GM18909 (cell line): Measurements from ENCODE around the gene GATA3.

Source experiments
- ATAC-seq: cut with Tn5 transposase; IDR thresholded peaks from one replicate; pipeline ENCODE4 v1.9.1; 2021; ENCODE audit warnings: mild to moderate bottlenecking; ENCODE audit not compliant: unreplicated experiment, poor library complexity

Gene GATA3

DNA sequence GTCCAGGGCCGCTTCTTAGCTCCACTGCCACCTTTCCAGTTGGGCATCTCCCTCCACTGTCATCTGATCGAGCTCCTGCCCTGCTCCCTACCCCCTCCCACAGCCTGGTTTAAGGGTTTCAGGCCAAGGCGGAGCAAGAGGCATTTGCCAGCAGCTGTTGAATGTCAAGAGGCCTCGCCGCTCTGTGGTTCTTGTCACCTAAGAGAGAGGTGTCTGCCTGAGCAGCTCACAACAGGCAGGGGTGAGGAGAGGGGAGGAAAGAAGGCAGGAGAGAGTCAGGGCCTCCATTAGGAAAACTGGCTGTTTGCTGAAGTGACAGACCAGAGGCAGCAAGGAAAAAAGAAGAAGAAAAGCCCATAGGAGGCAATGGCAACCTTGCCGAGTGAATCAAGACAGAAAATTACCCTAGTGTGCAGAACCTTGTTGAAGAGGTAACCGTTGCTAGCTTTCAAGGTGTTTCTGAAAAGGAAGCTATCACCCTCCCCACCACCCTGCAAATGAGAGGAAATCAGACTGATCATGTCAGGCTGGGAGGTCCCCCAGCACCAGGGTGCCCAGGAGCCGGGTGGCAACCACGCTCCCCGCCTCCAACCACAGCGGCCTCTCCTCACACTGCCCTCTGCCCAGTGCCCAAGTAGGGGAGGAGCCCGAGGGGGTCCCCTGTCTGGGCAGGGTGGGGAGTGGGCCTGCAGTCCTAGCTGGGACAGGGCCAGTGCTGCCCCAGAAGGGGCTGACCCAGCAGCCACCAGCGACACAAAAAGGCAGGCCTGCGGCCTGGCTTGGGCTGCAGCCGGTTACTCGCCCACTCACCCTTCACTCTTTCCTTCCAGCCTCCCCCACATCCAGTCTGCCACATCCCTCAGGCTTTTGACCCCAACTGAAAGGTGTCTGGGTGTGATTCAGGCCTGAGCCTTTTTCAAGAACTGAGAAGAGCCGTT, 7.1 kb downstream of the GATA3 start:
- ATAC-seq = peak; percentile 19

DNA sequence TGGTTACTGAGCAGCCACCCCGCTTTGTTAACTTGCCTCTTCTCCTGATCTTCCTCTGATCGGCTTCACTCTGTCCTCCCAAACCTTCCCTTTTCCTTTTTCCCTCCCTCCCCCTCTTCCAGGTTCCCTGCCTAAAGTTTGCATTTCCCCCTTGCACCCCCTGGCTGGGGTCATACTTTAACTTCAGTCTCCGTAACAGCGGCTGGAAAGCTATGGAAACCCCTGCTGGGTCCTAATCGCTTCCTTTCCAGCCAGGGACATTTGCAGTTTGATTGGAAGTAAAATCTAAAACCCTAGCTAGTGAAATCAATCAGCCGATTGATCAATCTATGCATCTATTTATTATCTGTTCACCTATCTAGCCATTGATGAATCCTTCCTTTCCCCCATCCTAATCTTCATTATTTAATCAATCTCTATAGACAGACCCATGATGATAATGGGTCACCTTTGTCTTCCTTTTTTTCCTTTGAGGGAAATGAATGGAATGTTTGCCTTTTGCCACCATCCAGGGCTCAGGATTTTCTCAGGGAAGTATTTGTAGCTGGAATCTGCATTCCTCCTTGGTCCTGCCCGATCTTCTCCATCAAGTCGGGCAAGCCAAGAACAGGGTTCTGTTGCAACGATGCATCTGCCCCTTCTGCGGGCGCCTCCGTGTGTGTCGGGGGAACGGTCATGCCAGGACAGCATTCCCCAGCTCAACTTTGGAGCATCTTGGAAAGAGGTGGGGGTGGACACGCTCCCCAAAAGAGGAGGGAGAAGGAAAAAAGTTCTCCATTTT, 8.8 kb downstream of the GATA3 start:
- ATAC-seq = no peak

DNA sequence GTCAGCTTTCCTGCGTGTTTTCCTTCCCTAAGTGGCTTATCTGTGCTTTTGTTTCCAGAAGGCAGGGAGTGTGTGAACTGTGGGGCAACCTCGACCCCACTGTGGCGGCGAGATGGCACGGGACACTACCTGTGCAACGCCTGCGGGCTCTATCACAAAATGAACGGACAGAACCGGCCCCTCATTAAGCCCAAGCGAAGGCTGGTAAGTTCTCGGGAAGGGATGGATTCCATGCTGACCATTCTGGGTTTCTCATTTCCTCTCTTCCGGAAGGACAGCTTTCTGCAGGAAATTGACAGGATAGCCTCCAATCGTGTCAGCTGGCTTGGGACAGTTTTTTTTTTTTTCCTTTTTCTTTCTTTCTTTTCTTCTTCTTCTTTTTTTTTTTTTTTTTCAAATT, 9.4 kb downstream of the GATA3 start:
- no peak for ATAC-seq

DNA sequence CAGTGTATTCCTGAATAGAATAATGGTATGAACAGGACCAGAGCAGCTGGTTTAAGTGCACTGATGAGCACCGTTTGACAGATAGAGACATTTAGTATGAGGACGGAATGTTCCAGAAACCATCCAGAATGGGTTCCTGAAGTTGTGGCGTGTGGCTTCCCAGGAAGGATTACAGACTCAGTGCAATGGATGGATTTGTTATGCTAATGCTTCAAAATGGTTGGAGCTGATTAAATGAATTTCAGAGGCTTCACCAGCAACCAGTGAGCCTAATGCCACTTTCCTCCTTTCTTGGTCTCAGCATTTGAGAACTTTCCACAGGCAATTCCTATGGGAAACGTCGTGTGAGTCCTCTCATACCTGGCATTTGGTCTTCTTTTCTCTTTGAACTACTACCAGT, 9.9 kb downstream of the GATA3 start:
- no peak for ATAC-seq

DNA sequence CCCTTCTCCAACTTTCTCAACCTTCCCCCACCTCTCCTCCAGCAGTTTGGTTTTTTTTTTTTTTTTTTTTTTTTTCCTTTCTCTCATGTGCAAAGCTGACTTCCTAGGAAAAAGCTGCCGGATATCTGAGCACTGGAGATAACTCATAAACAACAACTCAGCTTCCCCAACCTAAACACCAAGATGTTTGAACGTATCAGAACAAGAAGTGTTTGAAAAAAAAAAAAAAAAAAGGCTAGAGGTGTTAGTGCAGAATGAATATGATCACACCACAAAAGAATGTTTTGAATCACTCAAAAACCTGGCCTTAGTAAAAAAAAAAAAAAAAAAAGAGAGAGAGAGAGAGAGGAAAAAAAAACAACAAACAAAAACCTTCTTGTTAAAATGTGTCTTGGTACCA, 11.2 kb downstream of the GATA3 start:
- no peak for ATAC-seq

DNA sequence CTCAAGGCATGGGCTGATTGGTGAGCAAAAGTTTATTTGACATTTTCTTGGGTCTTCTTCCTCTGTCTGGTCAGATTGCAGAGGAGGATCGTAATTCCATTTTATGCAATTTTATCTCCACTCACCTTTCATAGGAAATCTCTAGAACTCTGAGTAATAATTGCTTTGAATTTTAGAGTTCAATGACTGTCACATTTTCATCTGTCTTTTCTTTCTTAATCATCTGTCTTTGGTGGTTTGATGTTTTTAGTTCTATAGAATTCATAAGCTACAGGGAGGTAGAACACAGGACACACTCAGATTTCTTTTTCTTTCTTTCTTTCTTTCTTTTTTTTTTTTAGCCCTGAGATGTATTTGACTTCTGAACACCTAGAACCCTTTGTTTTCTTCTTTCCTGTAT, 11.6 kb downstream of the GATA3 start:
- no peak for ATAC-seq

DNA sequence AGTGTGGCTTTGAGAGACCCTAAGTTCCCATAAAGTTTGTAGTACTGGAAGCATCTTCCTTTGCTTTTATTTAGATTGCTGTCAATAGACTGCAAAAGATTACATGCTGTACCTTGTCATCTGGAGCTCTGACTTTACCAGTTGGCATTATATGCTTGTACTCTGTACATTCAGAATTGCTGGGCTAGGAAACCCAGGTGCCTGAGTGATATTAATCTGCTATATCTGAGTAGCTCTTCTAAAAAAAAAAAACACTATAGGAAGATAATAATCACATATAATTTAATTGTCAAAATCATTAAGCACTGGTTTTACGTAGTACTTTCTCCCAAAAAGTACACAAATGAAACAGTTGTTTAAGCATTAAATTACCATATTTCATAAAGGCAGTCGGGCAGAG, 12.3 kb downstream of the GATA3 start:
- no peak for ATAC-seq

DNA sequence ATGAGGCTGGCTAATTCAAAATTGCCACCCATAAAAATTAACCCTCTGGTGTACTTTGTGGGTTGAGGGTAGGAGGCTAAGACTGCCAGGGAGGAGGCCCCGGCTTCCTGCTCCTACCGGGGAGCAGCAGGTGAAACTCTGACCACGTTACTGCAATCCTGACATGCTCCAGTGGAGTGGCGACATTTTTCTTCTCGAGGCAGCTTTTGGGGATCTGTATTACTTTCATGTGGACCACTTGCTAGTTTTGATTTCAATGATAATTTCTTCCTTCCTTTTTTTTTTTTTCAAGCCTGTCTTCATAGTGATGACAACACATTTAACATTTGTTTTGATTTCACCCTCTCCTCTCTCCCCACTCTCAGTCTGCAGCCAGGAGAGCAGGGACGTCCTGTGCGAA, 14.6 kb downstream of the GATA3 start:
- peak; percentile 51 for ATAC-seq

DNA sequence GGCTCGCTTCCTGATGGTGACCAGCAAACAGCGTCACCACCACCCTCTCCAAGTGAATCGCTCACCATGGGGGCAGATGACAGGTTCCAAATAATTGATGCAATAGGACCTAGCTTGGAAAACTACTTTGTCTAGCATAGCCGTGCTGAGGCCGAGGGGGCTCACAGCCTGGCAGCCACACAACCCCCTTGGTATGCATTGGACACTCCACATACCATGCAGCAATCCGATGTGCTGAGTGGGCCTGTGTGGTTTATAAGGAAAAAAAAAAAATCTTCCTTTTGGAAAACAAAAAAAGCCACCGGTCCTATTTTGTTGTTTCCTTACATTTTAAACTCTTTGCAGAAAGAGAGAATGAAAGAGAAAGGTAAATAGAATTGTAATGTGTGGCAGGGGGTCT, 15.1 kb downstream of the GATA3 start:
- ATAC-seq = no peak

DNA sequence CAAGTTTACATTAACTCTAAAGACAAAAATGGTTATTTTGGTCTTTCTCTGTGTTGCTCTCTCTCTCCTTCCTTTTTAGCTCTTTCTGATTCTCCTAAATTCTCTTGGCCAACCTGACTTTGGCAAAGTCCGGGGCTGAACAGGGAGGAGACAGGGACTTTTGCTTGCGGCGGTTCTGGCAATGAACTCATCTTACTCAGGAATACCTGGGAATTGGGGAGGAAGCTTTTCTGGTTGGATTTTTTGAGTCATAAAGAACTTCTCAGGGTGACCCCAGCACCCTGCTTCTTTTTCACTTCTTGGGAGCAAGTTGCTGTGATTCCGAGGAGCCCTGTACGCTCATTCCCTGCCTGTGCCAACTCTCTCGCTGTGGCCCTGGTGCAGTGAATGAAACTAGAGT, 16.0 kb downstream of the GATA3 start:
- ATAC-seq = no peak

DNA sequence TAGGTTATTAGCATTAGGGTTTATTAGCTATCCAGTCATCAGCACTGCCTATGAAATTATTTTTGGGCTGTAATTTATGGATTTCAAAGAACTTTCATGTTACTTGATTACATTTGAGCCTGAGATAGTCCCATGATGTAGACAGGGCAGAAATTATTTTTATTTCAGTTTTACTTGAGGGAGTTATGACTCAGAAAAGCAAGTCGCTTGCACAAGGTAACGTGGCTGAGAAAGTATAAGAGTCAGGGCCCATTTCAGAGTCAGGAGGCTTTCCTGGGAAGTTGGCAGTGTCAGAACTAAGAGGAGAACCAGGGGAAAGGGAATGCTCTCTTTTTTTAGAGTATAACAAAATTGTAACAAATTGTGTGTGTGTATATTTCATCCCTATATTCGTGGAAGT, 16.5 kb downstream of the GATA3 start:
- ATAC-seq = no peak

DNA sequence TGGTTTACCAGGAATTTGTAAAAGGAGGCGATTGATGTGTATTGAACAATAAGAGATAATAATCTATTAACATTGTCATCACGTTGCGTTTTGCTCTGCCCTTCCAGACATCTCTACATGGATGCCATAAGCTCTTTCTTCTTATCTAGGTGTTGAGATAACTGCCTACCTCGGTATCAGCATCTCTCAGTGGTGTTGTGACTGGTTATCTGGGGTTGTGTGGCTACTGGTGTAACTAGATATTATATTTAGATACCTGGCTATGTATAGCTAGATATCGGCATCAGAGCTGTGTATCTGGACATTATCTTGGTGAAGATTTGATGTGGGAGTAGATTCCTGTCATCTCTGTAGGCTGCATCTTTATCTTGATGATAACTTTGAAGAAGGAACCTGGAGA, 17.2 kb downstream of the GATA3 start:
- ATAC-seq = no peak

DNA sequence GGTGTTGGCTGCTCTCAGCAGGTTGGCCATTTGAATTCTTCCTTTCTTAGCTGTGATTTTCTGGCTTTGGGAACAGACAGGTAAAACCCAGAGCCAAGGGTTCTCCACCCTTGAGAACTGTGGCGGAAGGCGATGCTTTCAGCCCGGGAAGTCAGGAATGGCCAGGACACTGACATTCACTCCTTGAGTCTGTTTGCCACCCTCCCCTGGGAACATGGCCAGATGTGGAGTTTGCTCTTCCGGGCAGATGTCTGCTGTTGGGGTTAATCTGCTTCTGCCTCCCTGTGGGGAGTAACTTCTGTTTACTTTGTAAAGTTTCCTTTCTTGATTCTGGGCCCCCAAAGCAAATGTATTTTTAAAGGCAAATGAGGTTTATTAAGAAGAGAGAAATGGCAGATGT, 17.7 kb downstream of the GATA3 start:
- ATAC-seq = no peak

DNA sequence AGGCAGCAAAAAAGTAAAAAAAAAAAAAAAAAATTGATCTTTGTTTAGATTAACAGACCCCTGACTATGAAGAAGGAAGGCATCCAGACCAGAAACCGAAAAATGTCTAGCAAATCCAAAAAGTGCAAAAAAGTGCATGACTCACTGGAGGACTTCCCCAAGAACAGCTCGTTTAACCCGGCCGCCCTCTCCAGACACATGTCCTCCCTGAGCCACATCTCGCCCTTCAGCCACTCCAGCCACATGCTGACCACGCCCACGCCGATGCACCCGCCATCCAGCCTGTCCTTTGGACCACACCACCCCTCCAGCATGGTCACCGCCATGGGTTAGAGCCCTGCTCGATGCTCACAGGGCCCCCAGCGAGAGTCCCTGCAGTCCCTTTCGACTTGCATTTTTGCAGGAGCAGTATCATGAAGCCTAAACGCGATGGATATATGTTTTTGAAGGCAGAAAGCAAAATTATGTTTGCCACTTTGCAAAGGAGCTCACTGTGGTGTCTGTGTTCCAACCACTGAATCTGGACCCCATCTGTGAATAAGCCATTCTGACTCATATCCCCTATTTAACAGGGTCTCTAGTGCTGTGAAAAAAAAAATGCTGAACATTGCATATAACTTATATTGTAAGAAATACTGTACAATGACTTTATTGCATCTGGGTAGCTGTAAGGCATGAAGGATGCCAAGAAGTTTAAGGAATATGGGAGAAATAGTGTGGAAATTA, 19.4 kb downstream of the GATA3 start:
- no peak for ATAC-seq

DNA sequence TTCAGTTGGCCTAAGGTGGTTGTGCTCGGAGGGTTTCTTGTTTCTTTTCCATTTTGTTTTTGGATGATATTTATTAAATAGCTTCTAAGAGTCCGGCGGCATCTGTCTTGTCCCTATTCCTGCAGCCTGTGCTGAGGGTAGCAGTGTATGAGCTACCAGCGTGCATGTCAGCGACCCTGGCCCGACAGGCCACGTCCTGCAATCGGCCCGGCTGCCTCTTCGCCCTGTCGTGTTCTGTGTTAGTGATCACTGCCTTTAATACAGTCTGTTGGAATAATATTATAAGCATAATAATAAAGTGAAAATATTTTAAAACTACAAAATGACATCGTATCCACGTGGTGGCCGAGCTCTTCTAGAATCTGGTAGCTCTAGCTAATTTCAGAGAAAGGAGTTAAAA, 20.4 kb downstream of the GATA3 start:
- ATAC-seq = no peak

DNA sequence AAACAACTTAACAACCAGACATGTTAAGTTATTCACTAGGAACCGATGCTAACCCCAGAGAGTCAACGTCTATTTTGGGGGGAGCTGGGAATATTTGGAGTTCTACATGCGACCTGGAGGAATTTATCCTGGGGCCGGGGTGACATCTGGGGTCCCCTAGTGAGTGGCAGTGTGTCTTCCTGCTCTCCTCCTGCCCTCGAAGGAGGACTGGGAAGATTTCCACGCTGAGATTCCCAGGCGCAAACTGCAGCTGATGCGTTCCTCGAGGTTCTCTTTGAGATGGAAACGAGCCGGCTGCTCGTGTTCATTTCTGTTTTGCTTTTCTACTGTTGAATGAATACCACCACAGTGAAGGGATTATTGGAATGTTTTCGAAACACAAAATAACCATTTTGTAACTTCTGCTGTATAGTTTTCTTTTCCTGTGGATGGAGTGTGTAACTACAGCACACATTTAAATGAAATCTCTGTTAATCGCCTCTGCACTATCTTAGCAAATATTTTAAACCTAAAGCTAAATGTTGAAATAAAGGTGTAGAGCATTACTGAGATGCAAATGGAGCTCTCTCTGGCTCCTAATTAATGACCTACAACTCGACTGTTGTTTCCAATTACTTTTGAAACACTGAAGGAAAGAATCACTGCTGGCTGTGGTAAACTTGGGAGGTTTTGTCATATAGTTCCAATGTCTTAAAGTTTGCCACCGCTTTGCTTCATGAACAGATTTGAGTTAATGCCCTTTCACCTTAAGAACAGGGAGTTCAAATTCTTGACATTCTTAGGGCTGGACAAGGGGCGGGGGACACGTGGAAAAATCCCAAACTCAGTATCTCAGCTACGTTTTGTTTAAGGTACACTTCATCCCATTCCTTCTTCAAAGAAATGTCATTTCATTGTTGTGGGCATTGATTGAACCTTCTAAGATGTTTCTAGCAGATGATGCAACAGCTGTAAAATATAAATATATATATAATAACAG, 21.1 kb downstream of the GATA3 start:
- no peak for ATAC-seq

DNA sequence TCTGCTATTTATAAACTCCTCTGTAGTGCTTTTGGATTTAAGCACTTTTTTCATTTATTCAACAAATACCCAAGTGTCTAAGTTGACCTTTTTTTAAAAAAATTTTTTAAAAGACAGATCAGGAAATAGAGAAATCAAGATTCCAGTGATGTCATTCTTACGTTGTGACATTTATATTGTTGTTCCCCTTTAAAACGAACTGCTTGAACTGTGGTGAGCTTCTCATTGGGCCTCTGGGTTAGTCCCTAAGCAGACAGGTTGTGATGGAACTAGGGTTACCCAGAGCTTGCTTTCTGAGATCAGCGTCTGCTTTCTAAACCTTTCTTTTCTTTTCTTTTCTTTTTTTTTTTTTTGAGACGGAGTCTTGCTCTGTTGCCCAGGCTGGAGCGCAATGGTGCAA, 22.4 kb downstream of the GATA3 start:
- no peak for ATAC-seq

DNA sequence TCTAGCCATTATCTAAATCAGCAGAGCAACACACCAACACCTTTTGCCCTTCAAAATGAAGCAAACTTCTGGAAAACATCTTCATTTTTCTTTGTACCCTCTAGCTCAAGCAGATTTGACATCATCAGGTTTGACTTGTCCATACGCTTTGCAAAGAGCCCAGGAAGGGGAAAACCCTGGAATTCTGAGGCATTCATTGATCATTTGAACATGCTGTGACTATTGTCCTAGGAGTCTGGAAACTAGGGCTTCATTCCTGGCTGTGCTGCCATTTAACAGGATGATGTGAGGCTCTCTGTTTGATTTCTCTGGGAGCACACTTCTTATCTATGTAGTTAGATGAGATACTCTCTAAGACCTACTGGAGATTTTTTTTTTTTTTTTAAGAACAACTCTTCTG, 23.5 kb downstream of the GATA3 start:
- no peak for ATAC-seq

DNA sequence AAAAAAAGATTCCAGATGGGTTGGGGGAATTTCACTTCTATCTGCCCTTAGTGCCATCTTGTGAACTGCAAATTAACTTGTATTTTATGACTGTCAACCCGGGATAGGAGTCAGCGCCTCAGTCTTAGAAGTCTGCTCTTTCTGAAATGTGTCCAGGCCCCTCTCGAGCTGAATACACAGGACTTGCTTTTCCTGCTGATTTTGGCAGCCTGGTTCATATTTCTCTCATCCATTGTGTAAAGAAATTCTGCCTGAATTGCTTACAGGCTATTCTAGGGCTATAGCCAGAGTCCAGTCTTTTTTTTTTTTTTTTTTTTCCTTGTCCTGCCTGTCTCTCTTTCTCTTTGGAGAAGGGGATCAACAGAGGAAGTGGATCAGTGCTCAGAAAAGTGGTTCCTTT, 24.6 kb downstream of the GATA3 start:
- ATAC-seq = no peak

DNA sequence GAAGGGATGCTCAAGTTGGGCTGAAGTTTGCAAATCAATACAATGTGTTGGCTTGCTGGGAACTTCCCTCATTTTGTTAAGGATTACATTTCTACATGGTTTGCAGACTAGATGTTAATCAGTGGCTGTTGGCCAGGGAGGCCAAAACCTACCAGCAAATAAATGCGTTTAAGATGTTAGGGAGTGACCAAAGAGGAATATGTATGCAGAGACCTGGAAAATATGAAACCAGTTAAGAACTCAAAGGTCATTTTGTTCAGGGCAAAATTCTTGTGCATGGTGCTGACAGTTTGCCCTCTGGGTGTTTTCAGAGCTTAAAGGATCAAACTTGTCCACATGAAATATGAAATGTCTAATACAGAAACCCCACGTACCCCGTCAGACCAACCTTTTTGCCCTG, 30.3 kb downstream of the GATA3 start:
- ATAC-seq = no peak
